Neural progenitor cell (in vitro differentiated cells): Measurements from ENCODE around the gene ANKRD34A.

Experiments used
- EZH2 ChIP-seq: fragments of 200-600 bp; sonication (generic); IDR thresholded peaks from 2 replicates; pipeline ENCODE4 v1.6.1; 2017; ENCODE audit warnings: antibody characterized with exemption, mild to moderate bottlenecking, moderate library complexity
- EZH2phosphoT487 ChIP-seq: fragments of 200-600 bp; sonication (generic); IDR thresholded peaks from 2 replicates; pipeline ENCODE4 v1.6.1; 2017; ENCODE audit warnings: antibody characterized with exemption
- TF ChIP-seq, protein P1 (sequence below): fragments of 200-600 bp; sonication (generic); IDR thresholded peaks from 2 replicates; pipeline ENCODE4 v1.5.1; 2017; ENCODE audit warnings: antibody characterized with exemption, mild to moderate bottlenecking

DNA sequence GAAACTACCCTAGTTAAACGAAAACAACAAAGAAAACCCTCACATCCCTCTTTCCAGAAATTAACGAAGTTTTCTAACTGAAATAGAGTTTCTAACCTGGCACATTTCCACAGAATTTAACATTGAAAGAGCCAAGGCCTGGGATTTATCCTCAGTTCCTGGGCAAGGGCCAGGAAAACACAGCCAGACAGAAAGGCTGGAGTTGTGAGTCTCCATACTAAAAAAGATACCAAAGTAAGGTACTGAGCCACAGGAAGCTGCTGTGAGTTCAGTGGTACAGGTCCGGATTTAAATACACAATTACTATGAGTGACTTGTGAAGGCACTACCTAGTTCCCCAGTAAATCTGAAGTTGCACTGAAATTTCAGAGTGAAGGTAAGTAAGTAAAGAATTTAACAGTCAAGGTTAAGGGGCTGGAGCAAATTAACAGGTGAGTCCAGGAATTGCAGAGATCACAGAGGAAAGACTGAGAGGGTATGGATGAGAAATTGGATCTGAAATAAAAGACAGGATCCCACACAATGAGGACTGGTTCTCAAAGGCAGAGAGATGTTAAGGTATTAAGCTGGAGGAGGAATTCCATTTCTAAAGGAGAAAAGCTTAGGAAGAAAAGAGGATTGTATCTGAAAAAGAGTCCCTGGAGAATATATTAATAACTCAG lies 7.5 kb downstream of the ANKRD34A start:
- TF ChIP-seq, protein P1, sequence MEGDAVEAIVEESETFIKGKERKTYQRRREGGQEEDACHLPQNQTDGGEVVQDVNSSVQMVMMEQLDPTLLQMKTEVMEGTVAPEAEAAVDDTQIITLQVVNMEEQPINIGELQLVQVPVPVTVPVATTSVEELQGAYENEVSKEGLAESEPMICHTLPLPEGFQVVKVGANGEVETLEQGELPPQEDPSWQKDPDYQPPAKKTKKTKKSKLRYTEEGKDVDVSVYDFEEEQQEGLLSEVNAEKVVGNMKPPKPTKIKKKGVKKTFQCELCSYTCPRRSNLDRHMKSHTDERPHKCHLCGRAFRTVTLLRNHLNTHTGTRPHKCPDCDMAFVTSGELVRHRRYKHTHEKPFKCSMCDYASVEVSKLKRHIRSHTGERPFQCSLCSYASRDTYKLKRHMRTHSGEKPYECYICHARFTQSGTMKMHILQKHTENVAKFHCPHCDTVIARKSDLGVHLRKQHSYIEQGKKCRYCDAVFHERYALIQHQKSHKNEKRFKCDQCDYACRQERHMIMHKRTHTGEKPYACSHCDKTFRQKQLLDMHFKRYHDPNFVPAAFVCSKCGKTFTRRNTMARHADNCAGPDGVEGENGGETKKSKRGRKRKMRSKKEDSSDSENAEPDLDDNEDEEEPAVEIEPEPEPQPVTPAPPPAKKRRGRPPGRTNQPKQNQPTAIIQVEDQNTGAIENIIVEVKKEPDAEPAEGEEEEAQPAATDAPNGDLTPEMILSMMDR: no peak
- TF ChIP-seq EZH2 (no peak), EZH2phosphoT487 (no peak)
